Fibroblast of lung (primary cell): Measurements from ENCODE around the gene KIF21B. TPM values are rescaled to one million over a fixed set of nuclear protein-coding genes. Genes with fewer than 3 reads are reported as not detected.
"Not testable (repeated sequence)": the region's sequence is repeated elsewhere in the genome, so short reads cannot be mapped to it uniquely, and the experiment has no call there.

Experiments
- DNase-seq, 2 donors: peaks; one replicate each; pipeline versions ENCODE4 v3.0.0 to v3.0.0-alpha.2; 2010; ENCODE audit warnings: low read depth in 2 of 2
- H2AFZ ChIP-seq: 2 replicates; pipeline ENCODE4 v1.5.1; 2012; ENCODE audit warnings: low read length, control low read depth, inconsistent platforms
- H3K27ac ChIP-seq: 2 replicates; pipeline ENCODE4 v1.5.1; 2011; ENCODE audit warnings: low read length, control low read depth; ENCODE audit not compliant: insufficient read depth
- H3K27me3 ChIP-seq: 2 replicates; pipeline ENCODE4 v1.5.1; 2011; ENCODE audit warnings: mild to moderate bottlenecking, low read length; ENCODE audit not compliant: control insufficient read depth, insufficient read depth
- H3K36me3 ChIP-seq: 2 replicates; pipeline ENCODE4 v1.5.1; 2011; ENCODE audit warnings: low read length; ENCODE audit not compliant: control insufficient read depth, insufficient read depth
- H3K4me1 ChIP-seq: 2 replicates; pipeline ENCODE4 v1.5.1; 2011; ENCODE audit warnings: low read length; ENCODE audit not compliant: control insufficient read depth, insufficient read depth; ENCODE audit errors: extremely low read depth
- H3K4me2 ChIP-seq: 2 replicates; pipeline ENCODE4 v1.5.1; 2011; ENCODE audit warnings: low read length, control low read depth; ENCODE audit not compliant: insufficient read depth; ENCODE audit errors: extremely low read depth
- H3K4me3 ChIP-seq, 4 experiments: fragments of 200-600 bp in 1 of 4; sonication (generic) in 1 of 4; replicated peaks in 1 of 4; 2 replicates each; pipeline ENCODE4 v1.5.1; 2011 to 2016; ENCODE audit warnings: low read length in 4 of 4, low read depth in 3 of 4, mild to moderate bottlenecking in 3 of 4, control low read depth in 2 of 4, inconsistent platforms in 1 of 4, mixed read lengths in 1 of 4; ENCODE audit not compliant: insufficient read depth in 1 of 4; ENCODE audit errors: control extremely low read depth in 1 of 4
- H3K79me2 ChIP-seq: 2 replicates; pipeline ENCODE4 v1.5.1; 2012; ENCODE audit warnings: mild to moderate bottlenecking, low read length, inconsistent platforms; ENCODE audit not compliant: control insufficient read depth, insufficient read depth
- H3K9ac ChIP-seq: 2 replicates; pipeline ENCODE4 v1.5.1; 2011; ENCODE audit warnings: mild to moderate bottlenecking, low read length, control low read depth; ENCODE audit not compliant: insufficient read depth
- H3K9me3 ChIP-seq: 2 replicates; pipeline ENCODE4 v1.5.1; 2012; ENCODE audit warnings: low read depth, low read length; ENCODE audit not compliant: control insufficient read depth, insufficient read depth
- H4K20me1 ChIP-seq: 2 replicates; pipeline ENCODE4 v1.5.1; 2011; ENCODE audit warnings: low read length; ENCODE audit not compliant: control insufficient read depth, insufficient read depth; ENCODE audit errors: extremely low read depth
- CTCF ChIP-seq, 2 donors: IDR thresholded peaks in 1 of 2; conservative IDR thresholded peaks in 1 of 2; 1 replicate in 1 of 2; 2 replicates in 1 of 2; pipeline ENCODE4 v1.5.1; 2011 to 2012; ENCODE audit warnings: low read length in 2 of 2, control low read depth in 1 of 2, inconsistent platforms in 1 of 2, low read depth in 1 of 2, mild to moderate bottlenecking in 1 of 2
- EZH2 ChIP-seq: IDR thresholded peaks from 2 replicates; pipeline ENCODE4 v1.5.1; 2012; ENCODE audit warnings: low read length, control low read depth, mild to moderate bottlenecking; ENCODE audit errors: missing control alignments
- polyA plus RNA-seq, 2 donors: library from polyadenylated mRNA; depleted of rRNA in 1 of 2; stranded (reverse) in 1 of 2; unstranded in 1 of 2; fragments of >200 nt; gene quantifications; 2 replicates each; pipeline ENCODE4 v1.2.1, GENCODE V29; 2011 to 2012; ENCODE audit warnings: missing spikeins in 1 of 2
- total RNA-seq: library from RNA; depleted of rRNA; stranded (reverse); fragments of >200 nt; gene quantifications from 2 replicates; pipeline ENCODE4 v1.2.1, GENCODE V29; 2014

KIF21B gene
- total and polyA plus RNA-seq, 2 donors (not counting 1 experiment from before 2014, with no cell fraction given) = under 0.01 to 0.08 TPM

GRCh38 chr1:200938955-200939354 lies 84.6 kb downstream of the KIF21B start:
- TF ChIP-seq EZH2 (no peak), CTCF (conservative IDR thresholded peaks at IDR 0.05 in 1 of 2, IDR thresholded peaks at IDR 0.05 in 1 of 2; ENCODE audit: low read depth in 1 of 2, low read length in 2 of 2) (no peak)
- Histone ChIP-seq H3K9ac (no peak overlapping the region), H3K27ac (no peak overlapping the region), H3K79me2 (no peaks in the 10 kb centered on the region), H3K36me3 (no peaks in the 10 kb centered on the region), H3K27me3 (peaks cover 4% of the 10 kb centered on the region), H3K4me1 (no peaks in the 10 kb centered on the region), H4K20me1 (no peaks in the 10 kb centered on the region), H3K4me3 (no peak overlapping the region), H3K9me3 (no peaks in the 10 kb centered on the region), H2AFZ (no peak overlapping the region), H3K4me2 (no peak overlapping the region)
- no peak for DNase-seq

DNA sequence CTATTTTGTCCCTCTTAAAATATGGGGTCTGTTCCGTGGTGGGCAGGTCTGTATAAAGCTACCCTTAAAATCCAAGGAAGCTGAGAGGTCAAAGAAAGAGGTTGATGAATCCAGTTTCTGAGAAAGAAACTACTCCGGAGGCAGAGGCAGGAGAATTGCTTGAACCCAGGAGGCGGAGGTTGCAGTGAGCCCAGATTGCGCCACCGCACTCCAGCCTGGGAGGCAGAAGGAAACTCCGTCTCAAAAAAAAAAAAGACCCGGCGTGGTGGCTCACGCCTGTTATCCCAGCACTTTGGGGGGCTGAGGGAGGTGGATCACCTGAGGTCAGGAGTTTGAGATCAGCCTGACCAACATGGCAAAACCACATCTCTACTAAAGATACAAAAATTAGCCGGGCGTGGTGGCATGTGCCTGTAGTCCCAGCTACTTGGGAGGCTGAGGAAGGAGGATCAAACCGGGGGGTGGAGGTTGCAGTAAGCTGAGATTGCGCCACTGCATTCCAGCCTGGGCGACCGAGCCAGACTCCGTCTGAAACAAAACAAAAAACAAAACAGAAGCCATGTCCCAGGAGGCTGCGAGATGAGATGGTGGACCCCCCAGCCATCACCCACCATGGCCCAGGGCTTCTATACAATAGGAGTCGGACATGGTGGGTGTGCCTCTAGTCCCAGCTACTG lies 88.1 kb downstream of the KIF21B start:
- H3K9ac ChIP-seq, H3K79me2 ChIP-seq, H4K20me1 ChIP-seq, H3K27me3 ChIP-seq, H3K36me3 ChIP-seq, H3K4me1 ChIP-seq, H3K4me3 ChIP-seq, H2AFZ ChIP-seq, DNase-seq, H3K27ac ChIP-seq, H3K9me3 ChIP-seq, H3K4me2 ChIP-seq: not testable (repeated sequence)

DNA sequence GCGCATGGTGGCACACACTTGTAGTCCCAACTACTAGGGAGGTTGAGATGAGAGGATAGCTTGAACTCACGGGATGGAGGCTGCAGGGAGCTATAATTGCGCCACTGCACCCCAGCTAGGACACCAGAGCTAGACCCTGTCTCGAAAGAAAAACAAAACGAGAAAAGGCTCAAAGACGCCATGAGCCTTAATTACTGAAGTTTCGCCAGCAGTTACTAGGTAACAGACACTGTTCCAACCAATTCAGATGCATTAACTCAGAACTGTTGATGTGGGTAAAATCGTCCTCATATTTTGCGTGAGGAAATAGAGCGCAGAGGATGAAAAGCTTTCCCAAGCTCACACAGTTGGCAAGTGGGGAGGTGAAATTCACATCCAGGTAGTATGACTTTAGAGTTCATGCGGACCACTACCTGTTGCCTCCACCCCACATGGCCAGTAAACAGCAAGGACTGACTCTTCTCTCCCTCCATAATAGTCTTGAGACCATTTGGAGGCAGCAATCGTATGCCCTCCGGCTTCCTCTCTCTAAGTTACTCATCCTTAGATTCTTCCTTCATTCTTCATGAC lies 88.8 kb downstream of the KIF21B start:
- Histone ChIP-seq H4K20me1 (no peaks in the 10 kb centered on the region), H2AFZ (no peak overlapping the region), H3K4me2 (no peak overlapping the region), H3K36me3 (no peaks in the 10 kb centered on the region), H3K4me3 (no peak overlapping the region), H3K27me3 (peaks cover 4% of the 10 kb centered on the region), H3K4me1 (no peaks in the 10 kb centered on the region), H3K79me2 (no peaks in the 10 kb centered on the region), H3K9ac (no peak overlapping the region), H3K27ac (no peak overlapping the region), H3K9me3 (no peaks in the 10 kb centered on the region)
- TF ChIP-seq CTCF (conservative IDR thresholded peaks at IDR 0.05 in 1 of 2, IDR thresholded peaks at IDR 0.05 in 1 of 2; ENCODE audit: low read depth in 1 of 2, low read length in 2 of 2) (no peak), EZH2 (no peak)
- DNase-seq = no peak
